ENCODE measurements around the gene CCDC93.

Gene CCDC93

GRCh38 chr2:118013724-118014491 is at the start of gene CCDC93:
CCDC93 (minus strand) TSS chr2:118014070; CDS start chr2:118013995, 75 bp downstream.
- in situ Hi-C loops (cut with MboI; ENCODE audit: low sequenced_read_pairs) = loop anchor here (25.0 kb wide), 1 partner anchor 202 kb away; the partner anchor contains the start of gene DDX18

GRCh38 chr2:118062669-118063068 is 48.8 kb upstream of the CCDC93 start:
- in situ Hi-C loops (cut with MboI; ENCODE audit: low sequenced_read_pairs) = no loop called here

- in situ Hi-C loops (cut with MboI; ENCODE audit: low sequenced_read_pairs) = no loop called here
Measured at GRCh38 chr2:118062048-118062447, 48.2 kb upstream of the CCDC93 start.

- in situ Hi-C loops (cut with MboI; ENCODE audit: low sequenced_read_pairs) = no loop called here
Measured at GRCh38 chr2:118061135-118061955, 47.5 kb upstream of the CCDC93 start.

- in situ Hi-C loops (cut with MboI; ENCODE audit: low sequenced_read_pairs) = no loop called here
Measured at GRCh38 chr2:118059919-118060478, 46.1 kb upstream of the CCDC93 start.

GRCh38 chr2:118058951-118059350 is 45.1 kb upstream of the CCDC93 start:
- in situ Hi-C loops (cut with MboI; ENCODE audit: low sequenced_read_pairs) = no loop called here

GRCh38 chr2:118056801-118057200 is 42.9 kb upstream of the CCDC93 start:
- in situ Hi-C loops (cut with MboI; ENCODE audit: low sequenced_read_pairs) = no loop called here

- in situ Hi-C loops (cut with MboI; ENCODE audit: low sequenced_read_pairs) = no loop called here
Measured at GRCh38 chr2:118056165-118056534, 42.3 kb upstream of the CCDC93 start.

GRCh38 chr2:118055512-118056164 is 41.8 kb upstream of the CCDC93 start:
- in situ Hi-C loops (cut with MboI; ENCODE audit: low sequenced_read_pairs) = no loop called here

GRCh38 chr2:118054213-118055008 is 40.5 kb upstream of the CCDC93 start:
- in situ Hi-C loops (cut with MboI; ENCODE audit: low sequenced_read_pairs) = no loop called here

- in situ Hi-C loops (cut with MboI; ENCODE audit: low sequenced_read_pairs) = no loop called here
Measured at GRCh38 chr2:118053681-118054080, 39.8 kb upstream of the CCDC93 start.

GRCh38 chr2:118052474-118052873 is 38.6 kb upstream of the CCDC93 start:
- in situ Hi-C loops (cut with MboI; ENCODE audit: low sequenced_read_pairs) = no loop called here

GRCh38 chr2:118051826-118052358 is 38.0 kb upstream of the CCDC93 start:
- in situ Hi-C loops (cut with MboI; ENCODE audit: low sequenced_read_pairs) = no loop called here

GRCh38 chr2:118050974-118051373 is 37.1 kb upstream of the CCDC93 start:
- in situ Hi-C loops (cut with MboI; ENCODE audit: low sequenced_read_pairs) = no loop called here

- in situ Hi-C loops (cut with MboI; ENCODE audit: low sequenced_read_pairs) = no loop called here
Measured at GRCh38 chr2:118050386-118050785, 36.5 kb upstream of the CCDC93 start.

- in situ Hi-C loops (cut with MboI; ENCODE audit: low sequenced_read_pairs) = no loop called here
Measured at GRCh38 chr2:118049816-118050140, 35.9 kb upstream of the CCDC93 start.

GRCh38 chr2:118049140-118049815 is 35.4 kb upstream of the CCDC93 start:
- in situ Hi-C loops (cut with MboI; ENCODE audit: low sequenced_read_pairs) = no loop called here

GRCh38 chr2:118048401-118048800 is 34.5 kb upstream of the CCDC93 start:
- in situ Hi-C loops (cut with MboI; ENCODE audit: low sequenced_read_pairs) = no loop called here

- in situ Hi-C loops (cut with MboI; ENCODE audit: low sequenced_read_pairs) = no loop called here
Measured at GRCh38 chr2:118047380-118047826, 33.5 kb upstream of the CCDC93 start.
